ENCODE measurements around the gene NHSL1.
"Not testable (repeated sequence)": the region's sequence is repeated elsewhere in the genome, so short reads cannot be mapped to it uniquely, and the experiment has no call there.

The NHSL1 gene

DNA sequence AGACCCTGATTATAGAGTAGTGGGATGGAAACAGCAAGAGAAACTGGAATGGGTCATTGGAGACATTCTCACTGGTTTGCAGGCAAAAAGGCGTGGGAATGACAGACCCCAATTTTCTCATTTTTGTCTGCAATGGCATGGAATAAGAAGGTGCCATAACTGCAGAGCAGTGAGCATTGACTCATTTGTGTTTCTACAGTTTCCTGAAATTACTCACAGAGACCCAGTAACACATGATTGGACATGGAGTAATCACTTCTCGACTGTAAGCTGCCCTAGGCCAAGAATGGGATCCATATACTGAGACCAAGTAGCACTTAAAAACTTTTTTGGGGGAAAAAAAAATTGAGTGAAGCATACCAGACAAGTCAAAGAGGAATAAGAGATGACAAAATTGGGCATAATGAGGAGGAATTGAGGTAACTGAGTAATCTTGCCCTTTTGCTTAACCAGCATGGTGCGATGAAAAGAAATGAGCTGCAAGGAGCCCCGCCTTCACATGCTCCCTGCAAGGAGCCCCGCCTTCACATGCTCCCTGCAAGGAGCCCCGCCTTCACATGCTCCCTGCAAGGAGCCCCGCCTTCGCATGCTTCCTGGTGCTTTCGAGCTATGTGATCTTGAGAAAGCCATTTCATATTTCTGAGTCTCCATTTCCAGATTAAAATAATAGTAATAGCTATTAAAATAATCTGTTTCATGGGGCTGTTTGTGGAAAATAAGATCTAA lies 44.1 kb downstream of the NHSL1 start:
- DNase-seq, result peak in 1 of 2 donors; percentile 9

- no peak for DNase-seq
Observed at GRCh38 chr6:138451043-138451442, 48.3 kb downstream of the NHSL1 start.

DNA sequence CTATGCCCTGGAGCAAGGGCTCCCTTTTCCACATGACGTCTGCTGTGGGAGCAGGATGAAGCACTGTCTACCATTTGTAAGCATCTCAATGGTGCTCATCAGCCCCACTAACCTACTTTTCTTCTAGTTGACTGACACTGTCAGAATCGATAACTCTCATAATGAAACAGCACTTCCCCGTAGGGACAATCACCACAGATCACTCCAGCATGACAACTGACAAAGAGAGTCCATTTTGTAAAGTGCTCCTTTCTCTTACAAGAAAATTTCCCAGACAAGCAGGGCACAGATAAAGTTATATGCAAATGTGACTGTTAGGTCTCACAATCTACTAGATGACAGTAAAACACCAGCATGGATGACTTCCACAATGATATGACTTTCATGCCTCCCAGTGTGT lies 48.8 kb downstream of the NHSL1 start:
- no peak for DNase-seq

DNA sequence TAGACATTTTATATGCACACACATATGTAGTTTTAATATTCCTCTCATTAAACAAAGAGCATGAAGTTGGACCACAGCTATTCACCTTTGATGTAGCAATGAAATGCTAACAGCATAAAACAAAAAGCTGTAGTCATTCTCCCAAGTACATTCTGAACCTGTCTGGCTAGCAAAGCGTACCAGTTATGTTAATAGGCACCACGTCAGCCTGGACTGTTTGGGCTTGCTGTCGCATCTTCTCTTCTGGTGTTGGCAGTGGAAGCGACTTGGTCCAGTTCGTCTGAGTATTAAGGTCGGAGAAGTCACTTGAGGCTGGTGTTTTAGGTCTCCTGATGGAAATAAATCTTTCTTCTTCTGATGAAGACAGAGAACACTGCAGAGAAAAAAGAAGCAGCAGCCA lies 52.5 kb downstream of the NHSL1 start:
- DNase-seq, result no peak

- DNase-seq, result no peak
Observed at GRCh38 chr6:138443979-138444378, 55.3 kb downstream of the NHSL1 start.

- DNase-seq, result no peak
Observed at GRCh38 chr6:138442663-138443062, 56.6 kb downstream of the NHSL1 start.

DNA sequence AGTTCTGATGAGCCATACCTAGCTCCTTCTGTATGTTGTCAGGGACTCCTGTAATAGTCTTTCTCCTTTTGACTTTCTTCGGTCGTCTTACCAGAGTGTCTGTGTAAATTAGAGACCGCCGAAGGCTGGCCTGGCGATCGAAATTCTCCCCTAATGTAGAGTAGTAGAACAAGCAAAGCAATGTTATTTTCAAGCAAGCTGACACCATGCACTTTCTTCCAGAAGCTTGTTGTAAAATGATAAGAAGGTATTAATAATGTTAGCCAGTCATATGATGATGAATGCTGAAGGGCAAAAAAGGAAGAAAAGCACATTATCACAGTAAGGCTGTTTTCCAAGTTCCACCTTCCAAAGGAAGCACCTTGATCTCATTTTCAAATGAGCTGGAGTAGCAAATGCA lies 57.3 kb downstream of the NHSL1 start:
- DNase-seq, result no peak

DNA sequence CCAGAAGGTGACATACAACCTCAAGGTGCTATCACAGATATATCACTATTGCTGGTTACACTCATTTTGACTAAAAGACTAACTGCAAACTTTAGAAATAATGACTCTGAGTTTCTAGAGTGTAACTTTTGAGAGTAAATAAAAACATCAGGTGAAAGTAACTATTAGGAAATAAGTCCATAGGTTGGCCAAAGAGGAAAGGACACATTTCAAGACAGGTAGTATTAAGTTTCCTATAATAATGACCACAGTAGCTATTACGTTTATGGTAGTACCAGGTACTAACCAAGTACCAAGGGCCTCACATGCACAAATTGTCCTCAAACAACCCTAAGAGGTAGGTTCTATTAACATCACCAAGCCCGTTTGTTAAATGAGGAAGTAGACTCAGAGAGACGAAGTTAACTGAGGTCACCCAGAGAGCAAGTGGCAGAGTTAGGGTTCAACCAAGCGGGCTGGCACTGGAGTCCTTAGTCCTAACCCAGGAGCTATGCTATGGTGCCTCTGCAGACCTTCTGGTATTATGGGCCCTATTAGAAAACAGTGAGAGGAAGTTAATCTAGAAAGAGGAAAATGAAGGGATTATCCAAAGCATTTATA lies 58.4 kb downstream of the NHSL1 start:
- DNase-seq, result no peak

GRCh38 chr6:138440296-138440695 lies 59.0 kb downstream of the NHSL1 start:
- no peak for DNase-seq

- DNase-seq, result no peak
Observed at GRCh38 chr6:138439546-138439945, 59.7 kb downstream of the NHSL1 start.

DNA sequence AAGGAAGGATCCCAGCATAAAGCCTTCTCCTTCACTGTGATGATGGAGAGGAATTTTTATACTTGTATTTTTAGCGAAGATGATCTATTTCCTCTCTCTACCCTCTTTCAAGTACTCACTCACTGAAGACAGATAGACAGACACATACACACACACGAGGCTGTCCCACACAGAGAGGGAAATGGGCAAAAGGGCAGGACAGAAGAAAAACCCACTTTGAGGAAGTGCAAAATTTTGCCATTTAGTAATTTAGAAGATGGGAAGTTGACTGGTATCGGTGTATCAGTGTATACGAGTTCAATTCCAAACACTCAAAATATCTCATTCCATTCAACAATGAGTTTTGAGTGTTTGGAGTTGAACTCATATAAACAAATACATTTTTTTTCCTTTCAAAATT lies 64.4 kb downstream of the NHSL1 start:
- DNase-seq, result peak; percentile 74 to 84

DNA sequence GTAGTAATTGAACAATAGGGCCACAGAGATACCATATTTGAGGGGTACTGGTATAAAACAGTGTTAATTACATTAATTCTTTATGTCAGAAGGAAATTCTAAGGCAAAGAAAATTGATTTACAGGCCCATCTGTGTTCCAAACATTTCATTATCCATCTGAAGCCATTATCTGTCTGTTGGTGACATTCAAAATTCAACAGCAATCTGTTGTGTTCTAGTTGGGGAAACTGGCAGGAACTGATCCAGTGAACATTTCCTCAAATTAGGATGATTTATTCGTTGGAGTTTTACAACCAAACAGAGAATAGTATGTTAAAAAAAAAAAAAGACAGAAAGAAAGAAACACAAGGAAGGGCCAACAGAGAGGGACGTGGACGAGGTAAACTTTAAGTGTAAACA lies 65.2 kb downstream of the NHSL1 start:
- no peak for DNase-seq

DNA sequence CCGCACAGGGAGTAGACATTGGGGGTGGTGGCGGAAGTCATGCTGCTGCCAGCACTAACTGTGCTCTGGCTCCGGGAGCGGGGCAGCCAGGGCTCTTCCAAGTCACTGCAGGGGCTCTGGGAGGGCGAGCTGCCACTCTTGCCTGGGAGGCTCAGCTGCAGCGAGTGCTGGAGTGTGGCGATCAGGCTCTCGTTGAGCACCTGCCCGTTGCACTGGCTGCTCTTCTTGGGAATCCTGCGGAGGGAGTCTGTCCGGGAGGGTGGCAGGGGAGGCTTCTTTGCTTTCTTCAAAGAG lies 67.3 kb downstream of the NHSL1 start:
- no peak for DNase-seq

GRCh38 chr6:138431256-138432062 lies 67.8 kb downstream of the NHSL1 start:
- peak; percentile 88 to 95 for DNase-seq

DNA sequence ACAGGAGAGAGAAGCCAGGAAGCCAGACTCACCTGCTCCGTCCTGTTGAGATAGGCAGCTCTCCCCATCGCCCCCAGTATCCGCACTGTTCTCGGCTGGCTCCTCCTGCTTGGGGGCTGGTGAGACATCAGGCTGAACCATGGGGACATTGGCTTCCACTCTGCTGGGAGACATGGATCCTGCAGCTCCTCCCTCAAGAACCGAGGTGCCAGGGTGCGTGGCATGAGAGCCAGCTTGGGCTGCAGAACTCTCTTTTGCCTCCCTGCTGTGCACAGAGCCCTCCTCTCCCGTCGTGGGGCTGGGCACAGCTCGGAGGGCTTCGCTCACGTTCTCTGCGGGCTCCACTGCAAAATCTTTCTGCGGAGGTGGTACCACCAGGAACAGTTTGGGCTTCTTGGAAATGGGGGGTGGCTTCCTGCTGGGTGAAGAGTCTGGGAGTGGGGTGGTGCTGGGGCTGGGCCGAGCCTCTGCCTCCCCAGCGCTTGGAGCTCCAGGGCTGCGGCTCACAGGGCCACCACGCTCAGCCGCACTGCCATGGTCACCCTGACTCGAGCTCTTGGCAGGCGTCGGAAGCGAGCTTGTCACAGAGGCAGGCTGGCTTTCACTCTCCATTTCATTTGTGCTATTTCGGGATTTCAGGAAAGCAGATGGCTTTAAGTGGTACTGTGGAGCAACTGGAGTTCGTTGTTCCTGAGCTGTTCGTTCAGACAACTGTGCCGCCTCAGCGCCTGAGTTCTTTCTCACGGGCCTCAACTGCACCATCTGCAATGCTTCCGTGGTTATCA lies 68.7 kb downstream of the NHSL1 start:
- no peak for DNase-seq

GRCh38 chr6:138429761-138430160 lies 69.5 kb downstream of the NHSL1 start:
- DNase-seq, result no peak

- peak; percentile 45 to 74 for DNase-seq
Observed at GRCh38 chr6:138428944-138429598, 70.2 kb downstream of the NHSL1 start.

DNA sequence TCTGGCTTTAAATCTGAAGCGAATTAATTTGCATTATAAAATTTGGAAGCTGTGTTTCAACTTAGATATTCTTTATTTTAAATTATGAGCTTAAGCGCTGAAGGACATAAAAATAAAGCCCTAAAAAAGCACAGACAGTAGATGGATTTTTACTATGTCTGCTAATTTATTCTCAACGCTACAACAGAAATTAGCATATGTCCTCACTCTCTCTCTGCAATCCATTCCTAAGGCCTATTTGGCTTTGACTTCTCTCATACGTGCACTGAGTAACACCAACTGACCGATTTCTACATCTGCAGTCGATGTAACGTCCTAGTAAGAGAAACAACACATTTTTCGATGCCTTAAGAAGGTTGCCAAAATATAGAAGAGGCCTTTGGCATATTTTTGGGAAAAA lies 71.6 kb downstream of the NHSL1 start:
- no peak for DNase-seq

- no peak for DNase-seq
Observed at GRCh38 chr6:138426500-138427123, 72.7 kb downstream of the NHSL1 start.

GRCh38 chr6:138425256-138425655 lies 74.0 kb downstream of the NHSL1 start:
- not testable (repeated sequence) for DNase-seq

DNA sequence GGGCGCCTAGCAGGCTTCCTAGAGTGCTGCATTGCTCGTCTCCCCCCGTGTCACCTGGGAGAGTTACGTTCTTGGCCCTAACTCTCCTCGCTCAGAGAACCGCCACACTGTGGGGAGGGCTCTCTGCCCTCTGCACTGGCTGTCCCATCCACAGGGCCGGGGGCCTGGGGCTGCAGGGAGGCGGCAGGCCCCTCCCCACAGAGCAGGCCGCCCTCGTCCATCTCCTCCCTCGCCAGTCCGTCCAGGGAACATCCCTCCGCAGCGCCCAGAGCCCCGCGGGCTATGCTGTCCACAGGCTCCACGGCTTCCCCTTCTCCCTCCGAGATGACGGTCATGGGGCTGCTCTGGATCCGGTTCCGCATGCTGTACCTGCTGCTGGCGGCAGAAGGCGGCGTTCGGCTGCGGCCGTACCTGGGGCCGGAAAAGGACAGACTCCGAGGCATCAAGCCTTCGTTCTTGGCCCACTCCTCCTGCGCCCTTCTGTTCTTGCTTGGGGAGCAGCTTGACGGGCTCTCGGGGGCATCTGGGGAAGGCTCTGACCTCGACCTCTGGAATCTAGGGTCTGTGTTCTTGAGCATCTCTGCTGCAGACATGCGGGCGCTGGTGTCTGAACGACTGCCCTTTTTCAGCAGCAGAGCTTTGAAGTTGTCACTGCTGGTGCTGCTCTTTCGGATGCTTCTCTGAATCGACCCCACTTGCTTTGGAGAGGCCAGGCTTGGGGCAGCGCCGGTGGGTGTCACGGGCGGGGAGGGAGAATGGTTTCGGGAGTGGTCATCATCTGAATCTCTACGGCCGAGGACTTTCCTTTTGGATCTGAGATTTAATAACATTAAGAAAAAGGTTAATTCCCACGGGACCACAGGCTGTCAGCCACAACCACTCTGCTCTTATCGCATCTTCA lies 75.0 kb downstream of the NHSL1 start:
- DNase-seq, result no peak
